GM19438 (cell line): Measurements from ENCODE around the gene BDH1.
"Not testable (repeated sequence)": the region's sequence is repeated elsewhere in the genome, so short reads cannot be mapped to it uniquely, and the experiment has no call there.

ENCODE experiments used
- ATAC-seq: cut with Tn5 transposase; IDR thresholded peaks from one replicate; pipeline ENCODE4 v1.9.1; 2021; ENCODE audit warnings: low read depth; ENCODE audit not compliant: unreplicated experiment

Gene BDH1

GRCh38 chr3:197580253-197580691 is 24.5 kb upstream of the BDH1 start:
- ATAC-seq: no peak

- ATAC-seq: no peak
Observed at GRCh38 chr3:197578376-197578775, 22.6 kb upstream of the BDH1 start.

GRCh38 chr3:197577366-197578074 is 21.8 kb upstream of the BDH1 start:
- no peak for ATAC-seq

GRCh38 chr3:197576838-197577237 is 21.1 kb upstream of the BDH1 start:
- no peak for ATAC-seq

GRCh38 chr3:197575362-197575761 is 19.6 kb upstream of the BDH1 start:
- ATAC-seq: no peak

- ATAC-seq: not testable (repeated sequence)
Observed at GRCh38 chr3:197574396-197574991, 18.7 kb upstream of the BDH1 start.

GRCh38 chr3:197573048-197573767 is 17.4 kb upstream of the BDH1 start:
- ATAC-seq: no peak

- not testable (repeated sequence) for ATAC-seq
Observed at GRCh38 chr3:197571880-197572172, 16.1 kb upstream of the BDH1 start.

DNA sequence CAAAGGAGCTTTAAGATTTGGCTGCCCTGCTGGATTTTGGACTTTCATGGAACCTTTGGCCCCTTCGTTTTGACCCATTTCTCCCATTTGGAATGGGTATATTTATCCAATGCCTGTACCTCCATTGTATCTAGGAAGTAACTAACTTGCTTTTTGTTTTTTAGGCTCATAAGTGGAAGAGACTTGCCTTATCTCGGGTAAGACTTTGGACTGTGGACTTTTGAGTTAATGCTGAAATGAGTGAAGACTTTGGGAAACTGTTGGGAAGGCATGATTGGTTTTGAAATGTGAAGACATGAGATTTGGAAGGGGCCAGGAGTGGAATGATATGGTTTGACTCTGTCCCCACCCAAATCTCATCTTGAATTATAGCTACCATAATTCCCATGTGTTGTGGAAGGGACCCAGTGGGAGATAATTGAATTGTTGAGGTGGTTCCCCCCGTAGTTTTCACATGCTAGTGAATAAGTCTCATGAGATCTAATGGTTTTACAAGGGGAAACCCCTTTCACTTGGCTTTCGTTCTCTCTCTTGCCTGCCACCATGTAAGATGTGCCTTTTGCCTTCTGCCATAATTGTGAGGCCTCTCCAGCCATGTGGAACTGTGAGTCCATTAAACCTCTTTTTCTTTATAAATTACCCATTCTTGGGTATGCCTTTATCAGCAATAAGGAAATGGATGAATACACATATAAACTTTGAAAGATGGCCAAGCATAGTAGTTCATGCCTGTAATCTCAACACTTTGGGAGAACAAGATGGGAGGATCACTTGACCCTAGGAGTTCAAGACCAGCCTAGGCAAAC is 15.5 kb upstream of the BDH1 start:
- not testable (repeated sequence) for ATAC-seq

DNA sequence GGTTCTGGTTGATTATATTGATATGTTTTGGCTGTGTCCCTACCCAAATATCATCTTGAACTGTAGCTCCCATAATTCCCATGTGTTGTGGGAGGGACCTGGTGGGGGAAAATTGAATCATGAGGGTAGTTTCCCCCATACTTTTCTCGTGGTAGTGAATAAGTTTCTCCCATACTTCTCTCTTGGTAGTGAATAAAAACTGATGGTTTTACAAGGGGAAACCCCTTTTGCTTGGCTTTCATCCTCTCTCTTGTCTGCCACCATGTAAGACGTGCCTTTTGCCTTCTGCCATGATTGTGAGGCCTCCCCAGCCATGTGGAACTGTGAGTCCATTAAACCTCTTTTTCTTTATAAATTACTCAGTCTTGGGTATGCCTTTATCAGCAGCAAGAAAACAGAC is 13.7 kb upstream of the BDH1 start:
- not testable (repeated sequence) for ATAC-seq

- ATAC-seq: no peak
Observed at GRCh38 chr3:197567904-197568681, 12.3 kb upstream of the BDH1 start.

- not testable (repeated sequence) for ATAC-seq
Observed at GRCh38 chr3:197566155-197566554, 10.4 kb upstream of the BDH1 start.

- ATAC-seq: no peak
Observed at GRCh38 chr3:197564097-197564843, 8.5 kb upstream of the BDH1 start.

DNA sequence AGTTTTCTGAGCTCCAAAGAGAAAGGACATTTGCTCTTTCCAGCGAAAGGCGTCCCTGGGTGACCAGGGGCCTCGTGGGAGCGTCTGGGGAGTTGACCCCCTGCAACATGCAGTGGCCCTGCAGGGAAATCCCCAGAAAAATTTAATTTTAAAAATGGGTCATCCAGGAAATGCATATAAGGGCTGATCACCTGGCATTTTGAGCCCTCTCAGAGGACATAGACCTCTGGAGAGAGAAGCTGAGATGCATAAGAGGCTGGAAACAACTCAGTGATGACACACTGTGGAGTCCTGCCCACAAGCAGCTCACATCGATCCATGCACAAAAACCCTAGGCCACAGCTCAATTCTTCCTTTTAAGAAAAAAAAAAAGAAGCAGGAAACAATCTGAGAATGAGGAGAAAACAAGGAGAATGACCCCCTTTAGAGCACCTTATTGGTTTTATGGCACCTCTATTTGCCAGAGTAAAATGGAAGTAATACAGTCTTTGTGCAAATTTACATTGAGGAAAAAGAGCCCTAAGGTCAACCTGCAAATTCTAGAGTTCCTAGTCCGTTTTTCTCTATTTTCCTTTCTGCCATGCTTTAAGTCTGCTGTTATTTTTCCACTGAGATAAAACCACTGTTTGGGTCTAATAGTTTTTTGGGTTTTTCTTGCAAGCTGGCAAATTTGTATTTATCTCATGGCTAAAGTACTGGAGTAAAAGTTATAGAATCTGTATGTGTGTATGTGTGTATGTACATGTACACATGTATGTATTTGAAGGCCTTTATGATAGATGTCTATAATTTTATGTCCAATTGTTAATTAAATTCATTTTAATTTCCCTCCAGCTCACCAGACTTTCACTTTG is 6.9 kb upstream of the BDH1 start:
- ATAC-seq: no peak

DNA sequence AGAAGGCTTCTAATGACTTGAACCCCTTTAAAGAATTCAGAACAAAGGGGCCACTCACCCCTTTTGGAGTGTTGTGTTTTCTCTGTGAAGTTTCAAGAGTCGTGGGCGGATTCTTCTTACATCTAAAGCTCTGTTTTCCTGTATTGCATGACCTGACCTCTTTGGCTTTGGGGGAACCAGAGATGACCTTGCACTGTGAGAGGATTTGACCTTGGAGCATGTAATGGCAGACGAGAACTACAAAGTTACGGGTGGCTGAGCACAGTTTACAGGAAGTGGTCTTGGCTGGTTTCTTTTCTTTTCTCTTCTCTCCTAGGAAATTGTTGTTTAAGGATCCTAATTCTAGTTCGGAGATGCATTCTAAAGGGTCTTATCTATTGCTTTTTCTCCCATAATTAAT is 6.2 kb upstream of the BDH1 start:
- no peak for ATAC-seq

DNA sequence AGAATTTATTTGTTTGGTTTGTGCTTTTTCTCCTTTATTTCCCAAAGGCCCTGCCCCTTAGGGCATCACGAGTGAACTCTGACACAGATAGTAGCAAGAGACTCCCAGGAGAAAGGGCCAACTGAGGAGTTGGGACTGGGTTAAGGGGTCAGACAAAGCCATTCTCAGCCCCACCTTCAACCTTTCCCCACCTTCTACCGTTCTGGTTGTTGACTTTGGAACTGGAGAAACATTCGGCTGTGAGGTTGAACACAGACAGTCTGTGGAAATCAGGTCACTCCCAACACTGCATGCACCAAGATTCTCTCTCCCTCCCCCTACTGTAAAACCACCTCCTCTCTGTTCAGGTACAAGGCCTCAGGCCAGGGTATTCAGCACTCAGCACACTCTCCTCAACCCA is 3.9 kb upstream of the BDH1 start:
- no peak for ATAC-seq

GRCh38 chr3:197554562-197555280 is 1.0 kb downstream of the BDH1 start:
- peak; percentile 96 for ATAC-seq

GRCh38 chr3:197554196-197554561 is 1.6 kb downstream of the BDH1 start:
- ATAC-seq: peak; percentile 1
